Renal cortical epithelial cell (primary cell): Measurements from ENCODE around the gene LILRA5. TPM values are rescaled to one million over a fixed set of nuclear protein-coding genes. Genes with fewer than 3 reads are reported as not detected.
"Not testable (repeated sequence)": the region's sequence is repeated elsewhere in the genome, so short reads cannot be mapped to it uniquely, and the experiment has no call there.

ENCODE experiments used
- DNase-seq: peaks from one replicate; pipeline ENCODE4 v3.0.0-alpha.2; 2011; ENCODE audit warnings: low read depth
- total RNA-seq: library from RNA; depleted of rRNA; stranded (reverse); fragments of >200 nt; gene quantifications from 2 replicates; pipeline ENCODE4 v1.2.3, GENCODE V29; 2014

The LILRA5 gene
- total RNA-seq, 1 donor from 2014 or later: not detected

GRCh38 chr19:54302257-54302656 lies 10.7 kb downstream of the LILRA5 start:
- no peak for DNase-seq

- no peak for DNase-seq
Observed at GRCh38 chr19:54299515-54299914, 13.5 kb downstream of the LILRA5 start.

GRCh38 chr19:54299126-54299498 lies 13.9 kb downstream of the LILRA5 start:
- DNase-seq: no peak

GRCh38 chr19:54298357-54299125 lies 14.4 kb downstream of the LILRA5 start:
- DNase-seq: no peak

- DNase-seq: no peak
Observed at GRCh38 chr19:54297759-54298305, 15.1 kb downstream of the LILRA5 start.

GRCh38 chr19:54294539-54294938 lies 18.4 kb downstream of the LILRA5 start:
- DNase-seq: no peak

GRCh38 chr19:54289160-54289559 lies 23.8 kb downstream of the LILRA5 start:
- DNase-seq: not testable (repeated sequence)

- no peak for DNase-seq
Observed at GRCh38 chr19:54287456-54287855, 25.5 kb downstream of the LILRA5 start.

- not testable (repeated sequence) for DNase-seq
Observed at GRCh38 chr19:54286283-54286682, 26.7 kb downstream of the LILRA5 start.

GRCh38 chr19:54285427-54286056 lies 27.4 kb downstream of the LILRA5 start:
- DNase-seq: not testable (repeated sequence)

- no peak for DNase-seq
Observed at GRCh38 chr19:54282686-54283470, 30.1 kb downstream of the LILRA5 start.

- DNase-seq: not testable (repeated sequence)
Observed at GRCh38 chr19:54281729-54282075, 31.3 kb downstream of the LILRA5 start.

GRCh38 chr19:54281007-54281728 lies 31.8 kb downstream of the LILRA5 start, which contains the start of gene LILRB2:
LILRB2 (minus strand) TSS chr19:54281110; CDS start chr19:54280496, 614 bp downstream.
- no peak for DNase-seq

GRCh38 chr19:54280441-54280840 lies 32.5 kb downstream of the LILRA5 start:
- DNase-seq: not testable (repeated sequence)

GRCh38 chr19:54280025-54280424 lies 32.9 kb downstream of the LILRA5 start:
- DNase-seq: not testable (repeated sequence)

GRCh38 chr19:54279406-54279962 lies 33.5 kb downstream of the LILRA5 start:
- no peak for DNase-seq

- DNase-seq: not testable (repeated sequence)
Observed at GRCh38 chr19:54278571-54279195, 34.3 kb downstream of the LILRA5 start.

GRCh38 chr19:54278056-54278455 lies 34.9 kb downstream of the LILRA5 start:
- not testable (repeated sequence) for DNase-seq

GRCh38 chr19:54277111-54277615 lies 35.8 kb downstream of the LILRA5 start:
- not testable (repeated sequence) for DNase-seq

GRCh38 chr19:54275951-54276350 lies 37.0 kb downstream of the LILRA5 start:
- no peak for DNase-seq
